ENCODE data around the gene BRF1.

DNA sequence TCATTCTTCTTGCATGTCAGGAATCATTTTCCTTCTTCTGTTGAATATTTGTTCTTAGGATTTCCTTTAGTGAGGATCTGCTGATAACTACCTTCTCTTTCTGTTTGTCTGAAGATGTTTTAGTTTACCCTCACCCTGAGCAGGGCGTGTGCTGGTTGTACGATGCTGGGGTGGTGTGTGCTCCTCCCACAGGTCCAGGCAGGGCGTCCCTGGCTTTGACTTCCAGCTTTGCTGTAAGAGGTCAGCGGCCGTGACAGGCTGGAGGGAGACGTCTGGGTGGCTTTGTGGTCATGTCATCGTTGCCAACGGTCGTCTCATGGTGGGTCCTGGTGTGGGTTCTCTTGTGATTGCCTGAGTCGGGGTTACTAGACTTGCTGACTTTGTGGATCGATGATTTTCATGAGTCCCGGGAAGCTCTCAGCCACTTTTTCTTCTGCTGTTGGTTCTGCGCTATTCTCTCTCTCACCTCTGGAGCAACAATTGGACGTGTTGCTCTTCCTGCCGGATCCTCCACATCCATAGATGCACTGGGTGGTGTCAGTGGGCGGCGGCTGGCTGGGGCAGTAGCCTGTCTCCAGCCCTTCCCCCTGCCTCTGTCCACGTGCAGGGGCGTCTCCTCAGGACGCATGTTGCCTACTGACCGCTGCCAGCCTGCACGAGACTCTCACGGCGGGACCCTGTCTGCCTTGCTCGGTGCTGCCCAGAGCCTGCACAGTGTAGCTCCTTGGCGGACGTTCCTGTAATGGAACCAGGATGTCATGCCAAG, 22.2 kb upstream of the BRF1 start:
- no peak for TF ChIP-seq NFIC (IDR thresholded peaks at IDR 0.05)
- TF ChIP-seq, protein P1, sequence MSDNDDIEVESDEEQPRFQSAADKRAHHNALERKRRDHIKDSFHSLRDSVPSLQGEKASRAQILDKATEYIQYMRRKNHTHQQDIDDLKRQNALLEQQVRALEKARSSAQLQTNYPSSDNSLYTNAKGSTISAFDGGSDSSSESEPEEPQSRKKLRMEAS (IDR thresholded peaks at IDR 0.05) = no peak
- TF ChIP-seq EGR1 (IDR thresholded peaks at IDR 0.05) = no peak
- TF ChIP-seq, protein P2, sequence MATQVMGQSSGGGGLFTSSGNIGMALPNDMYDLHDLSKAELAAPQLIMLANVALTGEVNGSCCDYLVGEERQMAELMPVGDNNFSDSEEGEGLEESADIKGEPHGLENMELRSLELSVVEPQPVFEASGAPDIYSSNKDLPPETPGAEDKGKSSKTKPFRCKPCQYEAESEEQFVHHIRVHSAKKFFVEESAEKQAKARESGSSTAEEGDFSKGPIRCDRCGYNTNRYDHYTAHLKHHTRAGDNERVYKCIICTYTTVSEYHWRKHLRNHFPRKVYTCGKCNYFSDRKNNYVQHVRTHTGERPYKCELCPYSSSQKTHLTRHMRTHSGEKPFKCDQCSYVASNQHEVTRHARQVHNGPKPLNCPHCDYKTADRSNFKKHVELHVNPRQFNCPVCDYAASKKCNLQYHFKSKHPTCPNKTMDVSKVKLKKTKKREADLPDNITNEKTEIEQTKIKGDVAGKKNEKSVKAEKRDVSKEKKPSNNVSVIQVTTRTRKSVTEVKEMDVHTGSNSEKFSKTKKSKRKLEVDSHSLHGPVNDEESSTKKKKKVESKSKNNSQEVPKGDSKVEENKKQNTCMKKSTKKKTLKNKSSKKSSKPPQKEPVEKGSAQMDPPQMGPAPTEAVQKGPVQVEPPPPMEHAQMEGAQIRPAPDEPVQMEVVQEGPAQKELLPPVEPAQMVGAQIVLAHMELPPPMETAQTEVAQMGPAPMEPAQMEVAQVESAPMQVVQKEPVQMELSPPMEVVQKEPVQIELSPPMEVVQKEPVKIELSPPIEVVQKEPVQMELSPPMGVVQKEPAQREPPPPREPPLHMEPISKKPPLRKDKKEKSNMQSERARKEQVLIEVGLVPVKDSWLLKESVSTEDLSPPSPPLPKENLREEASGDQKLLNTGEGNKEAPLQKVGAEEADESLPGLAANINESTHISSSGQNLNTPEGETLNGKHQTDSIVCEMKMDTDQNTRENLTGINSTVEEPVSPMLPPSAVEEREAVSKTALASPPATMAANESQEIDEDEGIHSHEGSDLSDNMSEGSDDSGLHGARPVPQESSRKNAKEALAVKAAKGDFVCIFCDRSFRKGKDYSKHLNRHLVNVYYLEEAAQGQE (IDR thresholded peaks at IDR 0.05; ENCODE audit: low read depth) = no peak
- no peak for TF ChIP-seq TEAD4 (IDR thresholded peaks at IDR 0.05)
- no peak for TF ChIP-seq EP300 (IDR thresholded peaks at IDR 0.05; ENCODE audit: borderline replicate concordance)

Measured in Ishikawa (cell line).